Stimulated activated CD4-positive, alpha-beta T cell treated with anti-CD3 and anti-CD28 coated beads, Interleukin-1b, Interleukin-23, amount 100 ng/mL, for 24 hours (primary cell): ENCODE results near the gene LARP4B.
"Not testable (repeated sequence)": the region's sequence is repeated elsewhere in the genome, so short reads cannot be mapped to it uniquely, and the experiment has no call there.

Experiments
- DNase-seq, 4 experiments: peaks; one replicate each; pipeline ENCODE4 v3.0.0-alpha.2; 2020; ENCODE audit warnings: low read depth in 4 of 4, low spot score in 1 of 4

The LARP4B gene

DNA sequence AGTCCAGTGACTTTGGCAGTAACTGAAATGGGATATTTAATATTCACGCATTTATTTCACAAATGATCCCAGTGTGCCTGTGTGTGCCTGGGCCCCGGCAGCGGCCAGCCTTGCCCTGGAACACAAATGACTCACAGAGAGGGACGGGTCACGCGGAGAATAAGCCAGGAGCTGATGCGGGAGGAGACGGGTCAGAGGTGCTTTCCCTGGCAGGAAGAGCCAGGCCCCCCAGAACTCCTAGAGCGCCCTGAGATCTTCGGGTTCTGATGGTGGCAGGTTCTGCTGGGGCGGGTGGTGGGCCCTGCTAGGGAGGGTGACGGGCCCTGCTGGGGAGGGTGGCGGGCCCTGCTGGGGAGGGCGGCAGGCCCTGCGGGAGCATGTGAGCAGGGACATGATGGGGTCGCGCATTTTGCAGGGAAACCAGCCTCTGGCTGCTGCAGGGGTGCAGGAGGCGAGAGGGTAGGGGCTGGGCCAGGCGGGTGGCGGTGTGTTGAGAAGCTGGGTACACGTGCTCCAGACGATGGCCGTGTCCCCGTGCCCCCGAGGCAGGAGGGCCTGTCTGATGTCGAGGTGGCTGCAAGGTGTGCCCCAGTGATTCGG is 157.8 kb downstream of the LARP4B start:
- no peak for DNase-seq

DNA sequence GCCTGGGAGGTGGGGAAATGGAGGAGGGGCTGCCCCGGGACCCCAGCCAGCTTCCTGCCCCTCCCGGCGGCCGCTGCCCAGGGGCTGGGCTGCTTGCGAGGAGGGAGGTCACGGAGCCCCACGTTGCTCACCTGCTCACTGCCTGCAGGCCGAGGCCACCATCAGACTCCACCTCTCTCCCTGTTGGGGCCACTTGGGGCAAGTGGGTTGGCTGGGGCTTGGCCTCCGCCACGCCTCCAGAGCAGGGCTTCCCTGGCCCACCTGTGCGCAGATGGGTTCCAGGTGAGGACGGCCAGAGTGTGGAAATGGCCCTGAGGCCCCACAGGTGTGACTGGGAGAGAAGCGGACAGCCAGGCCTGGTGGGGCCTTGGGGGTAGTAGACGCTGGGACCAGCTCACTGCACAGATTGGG is 159.3 kb downstream of the LARP4B start:
- DNase-seq, result no peak

DNA sequence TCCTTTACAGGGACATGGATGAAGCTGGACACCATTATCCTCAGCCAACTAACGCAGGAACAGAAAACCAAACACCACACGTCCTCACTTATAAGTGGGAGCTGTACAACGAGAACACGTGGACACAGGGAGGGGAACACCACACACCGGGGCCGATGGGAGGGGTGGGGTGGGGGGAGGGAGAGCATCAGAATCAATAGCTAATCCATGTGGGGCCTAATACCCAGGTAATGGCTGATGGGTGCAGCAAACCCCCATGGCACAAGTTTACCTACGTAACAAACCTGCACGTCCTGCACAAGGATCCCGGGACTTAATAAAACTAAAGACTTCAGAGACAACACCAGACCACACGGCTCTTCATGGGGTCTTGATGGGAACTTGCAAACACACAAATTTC is 159.9 kb downstream of the LARP4B start:
- no peak for DNase-seq

DNA sequence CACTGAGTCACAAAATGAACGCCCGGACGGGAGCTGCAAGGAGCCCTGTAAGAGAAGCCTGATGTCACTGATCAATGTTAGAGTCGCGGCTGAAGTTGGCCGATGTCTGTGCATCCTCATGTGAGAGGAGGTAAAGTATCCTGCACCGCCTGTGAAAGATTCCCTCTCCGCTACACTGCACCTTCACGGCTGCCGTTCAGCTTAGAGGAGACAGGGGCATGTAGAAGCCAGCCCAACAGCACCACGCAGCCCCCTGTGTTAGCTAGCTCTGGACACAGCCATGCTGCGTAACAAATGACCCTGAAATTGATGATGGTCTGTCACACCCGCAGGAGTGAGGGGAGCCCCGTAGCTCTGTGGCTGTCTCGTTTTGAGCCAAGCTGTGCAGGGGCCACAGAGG is 160.5 kb downstream of the LARP4B start:
- no peak for DNase-seq

DNA sequence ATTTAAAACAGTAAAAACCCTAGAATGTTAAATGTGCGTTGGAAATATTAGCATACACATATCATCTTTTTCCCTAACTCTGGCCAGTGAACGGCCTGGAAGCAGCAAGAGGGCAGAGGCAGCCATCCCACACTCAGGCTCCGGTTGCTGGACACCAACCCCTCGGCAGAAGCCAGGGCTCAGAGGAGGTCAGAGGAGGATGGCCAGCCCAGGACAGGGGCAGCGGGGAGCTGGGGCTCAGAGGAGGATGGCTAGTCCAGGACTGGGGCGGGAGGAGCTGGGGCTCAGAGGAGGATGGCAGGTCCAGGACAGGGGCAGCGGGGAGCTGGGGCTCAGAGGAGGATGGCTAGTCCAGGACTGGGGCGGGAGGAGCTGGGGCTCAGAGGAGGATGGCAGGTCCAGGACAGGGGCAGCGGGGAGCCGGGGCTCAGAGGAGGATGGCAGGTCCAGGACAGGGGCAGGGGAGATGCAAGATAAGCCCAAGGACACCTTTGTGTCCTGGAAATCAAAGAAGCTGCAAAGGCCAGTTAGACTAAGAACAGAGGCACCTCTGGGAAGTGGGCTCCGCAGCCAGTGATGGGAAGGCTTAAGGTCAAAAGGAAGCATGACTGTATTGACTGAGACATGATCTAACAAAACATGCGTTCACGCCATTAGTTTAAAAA is 161.3 kb downstream of the LARP4B start:
- not testable (repeated sequence) for DNase-seq

DNA sequence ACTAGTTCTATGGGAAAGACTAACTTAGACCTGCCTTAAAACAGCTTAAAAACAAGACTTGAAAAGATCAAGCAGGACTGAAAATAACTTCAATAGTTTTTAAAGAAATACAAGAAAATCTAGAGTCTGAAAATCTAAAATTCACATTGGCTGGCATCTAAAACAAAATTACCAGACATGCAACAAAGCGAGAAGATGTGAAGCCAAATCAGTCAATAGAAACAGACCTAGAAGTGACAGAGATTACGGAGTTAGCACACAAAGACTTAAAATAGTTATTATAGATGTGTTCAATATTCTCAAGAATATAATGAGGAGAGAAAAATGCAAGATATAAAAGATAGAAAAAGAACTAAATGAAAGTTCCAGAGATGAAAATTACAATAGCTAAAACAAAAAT is 163.7 kb downstream of the LARP4B start:
- DNase-seq, result no peak

DNA sequence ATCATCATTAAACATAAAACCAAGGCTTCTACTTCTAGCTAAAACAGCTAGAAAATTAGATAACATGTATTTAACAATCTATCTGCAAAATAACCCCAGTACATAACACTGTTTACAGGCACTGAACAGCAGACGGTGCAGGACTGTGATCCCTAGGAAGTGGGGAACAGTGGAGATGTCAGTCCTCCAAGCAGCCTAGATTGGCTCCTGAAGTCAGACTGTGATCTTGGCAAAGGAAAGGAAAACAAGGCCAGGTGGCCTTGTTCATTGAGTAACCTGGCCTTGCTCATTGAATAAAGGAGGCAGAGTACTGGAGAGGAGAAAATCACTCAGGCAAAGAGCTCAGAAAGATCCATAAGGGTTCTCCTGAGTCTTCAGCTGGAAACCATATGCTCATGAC is 164.3 kb downstream of the LARP4B start:
- DNase-seq, result no peak

DNA sequence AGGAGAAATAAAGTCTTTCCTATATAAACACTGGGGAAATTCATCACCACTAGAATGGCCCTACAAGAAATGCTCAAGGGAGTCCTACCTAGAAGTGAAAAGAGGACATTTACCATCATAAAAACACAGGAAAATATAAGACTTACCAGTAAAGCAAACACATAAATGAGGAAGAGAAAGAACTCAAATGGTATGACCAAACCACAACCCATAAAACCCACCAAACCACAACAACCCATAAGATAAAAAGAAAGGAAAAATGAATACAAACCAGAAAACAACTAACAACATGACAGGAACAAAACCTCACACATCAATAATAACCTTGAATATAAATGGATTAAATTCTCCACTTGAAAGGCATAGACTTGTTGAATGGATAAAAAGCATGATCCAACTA is 170.1 kb downstream of the LARP4B start:
- no peak for DNase-seq

DNA sequence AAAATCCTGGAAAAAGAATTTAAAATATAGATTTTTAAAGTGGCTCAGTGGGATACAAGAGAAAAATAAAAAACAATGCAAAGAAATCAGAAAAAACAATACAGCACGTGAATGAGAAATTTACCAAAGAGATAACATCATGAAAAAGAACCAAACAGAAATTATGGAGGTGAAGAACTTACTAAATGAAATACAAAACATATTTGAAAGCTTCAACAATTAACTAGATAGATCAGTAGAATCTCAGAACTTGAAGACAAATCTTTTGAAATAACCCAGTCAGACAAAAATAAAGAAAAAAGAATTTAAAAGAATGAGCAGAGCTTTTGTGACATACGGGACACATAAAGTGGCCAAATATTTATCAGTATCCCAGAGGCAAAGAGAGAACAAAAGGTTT is 170.9 kb downstream of the LARP4B start:
- no peak for DNase-seq

DNA sequence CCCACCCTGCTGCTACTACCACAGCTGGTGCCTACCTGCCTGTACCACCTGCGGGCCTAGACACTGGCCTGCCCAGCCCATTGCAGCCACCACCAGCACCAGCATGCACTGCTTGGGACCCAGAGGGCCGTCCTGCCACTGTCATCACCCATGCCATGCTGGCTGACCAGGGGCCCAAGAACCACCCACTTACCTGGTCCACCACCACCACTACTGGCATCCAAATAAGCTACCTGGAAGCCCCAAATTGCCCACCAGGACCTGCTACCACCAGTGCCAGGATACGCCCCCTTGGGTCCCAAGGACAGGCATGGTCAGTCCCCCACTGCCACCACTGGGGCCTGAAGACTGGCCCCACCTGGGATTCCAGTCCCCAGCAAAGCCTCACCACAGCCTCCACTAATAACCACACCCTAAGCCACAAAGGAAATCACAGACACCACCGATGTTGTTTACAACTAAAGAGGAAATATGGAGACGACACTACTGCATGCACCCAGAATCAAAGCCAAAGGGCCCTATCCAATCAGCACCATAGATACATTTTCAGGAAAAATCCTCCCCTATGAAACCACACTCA is 171.5 kb downstream of the LARP4B start:
- no peak for DNase-seq
